Endothelial cell of umbilical vein (primary cell): ENCODE data around the gene SLC8A1. TPM values are rescaled to one million over a fixed set of nuclear protein-coding genes. Genes with fewer than 3 reads are reported as not detected.

ENCODE experiments used
- BruUV-seq: library from RNA; stranded (reverse); fragments of 400-500 nt; replicated peaks from 2 replicates; lab custom pipeline; 2021; lab: Mats Ljungman, UMichigan
- CTCF ChIA-PET: fragments of 300-600, 350-600 bp; sonication (Branson Sonifier 250); formaldehyde crosslinking; loops from one replicate; lab custom pipeline; 2021; ENCODE audit warnings: antibody characterized with exemption, inconsistent platforms; lab: Charles Lee
- POLR2A ChIA-PET: fragments of 300-600, 350-600 bp; sonication (Branson Sonifier 250); formaldehyde crosslinking; loops from one replicate; lab custom pipeline; 2021; ENCODE audit warnings: antibody characterized with exemption, inconsistent platforms; lab: Charles Lee
- DNase-seq: peaks from one replicate; pipeline ENCODE4 v3.0.0-alpha.2; 2011; ENCODE audit warnings: low read depth, low spot score
- FAIRE-seq: peaks from 2 replicates; lab custom pipeline; 2011; peaks lifted over from hg19 to GRCh38; lab: Jason Lieb, UNC
- H2AFZ ChIP-seq: 2 replicates; pipeline ENCODE4 v1.6.0; 2012; ENCODE audit warnings: low read depth, low read length, control low read depth, inconsistent platforms
- H3K27ac ChIP-seq: 2 replicates; pipeline ENCODE4 v1.5.1; 2011; ENCODE audit warnings: low read depth, mild to moderate bottlenecking, control low read depth, low read length, moderate library complexity; ENCODE audit not compliant: insufficient read depth
- H3K27me3 ChIP-seq, 2 experiments: 2 replicates each; pipeline versions ENCODE4 v1.6.0 to v1.6.1; 2011; ENCODE audit warnings: low read length in 2 of 2, mixed read lengths in 1 of 2; ENCODE audit not compliant: control insufficient read depth in 2 of 2, insufficient read depth in 2 of 2
- H3K36me3 ChIP-seq, 2 experiments: 2 replicates in 1 of 2; 3 replicates in 1 of 2; pipeline ENCODE4 v1.5.1; 2011; ENCODE audit warnings: low read length in 2 of 2, mild to moderate bottlenecking in 1 of 2, moderate library complexity in 1 of 2; ENCODE audit not compliant: control insufficient read depth in 2 of 2, insufficient read depth in 2 of 2; ENCODE audit errors: extremely low read depth in 1 of 2
- H3K4me1 ChIP-seq: 3 replicates; pipeline ENCODE4 v1.5.1; 2011; ENCODE audit warnings: mild to moderate bottlenecking, low read length; ENCODE audit not compliant: control insufficient read depth, insufficient read depth; ENCODE audit errors: extremely low read depth
- H3K4me2 ChIP-seq: 2 replicates; pipeline ENCODE4 v1.6.1; 2011; ENCODE audit warnings: low read length, control low read depth, mixed read lengths; ENCODE audit not compliant: insufficient read depth
- H3K4me3 ChIP-seq, 3 experiments: fragments of 200-600 bp in 1 of 3; sonication (generic), shearing (Covaris generic) in 1 of 3; replicated peaks in 1 of 3; 2 replicates each; pipeline ENCODE4 v1.5.1; 2011 to 2016; ENCODE audit warnings: control low read depth in 3 of 3, low read length in 3 of 3, mild to moderate bottlenecking in 2 of 3, inconsistent platforms in 1 of 3, low read depth in 1 of 3, moderate library complexity in 1 of 3; ENCODE audit not compliant: insufficient read depth in 1 of 3
- H3K79me2 ChIP-seq: 2 replicates; pipeline ENCODE4 v1.6.0; 2012; ENCODE audit warnings: low read length, inconsistent platforms; ENCODE audit not compliant: control insufficient read depth, insufficient read depth
- H3K9ac ChIP-seq: replicated peaks from 2 replicates; pipeline ENCODE3; 2011; ENCODE audit warnings: low read length, control low read depth; ENCODE audit not compliant: insufficient read depth; ENCODE audit errors: extremely low read depth
- H3K9me1 ChIP-seq: replicated peaks from 3 replicates; pipeline ENCODE4 v1.6.0; 2011; ENCODE audit warnings: mild to moderate bottlenecking, low read length; ENCODE audit not compliant: control insufficient read depth, insufficient read depth; ENCODE audit errors: extremely low read depth
- H3K9me3 ChIP-seq: replicated peaks from 2 replicates; pipeline ENCODE4 v1.5.1; 2012; ENCODE audit warnings: low read length, inconsistent platforms; ENCODE audit not compliant: control insufficient read depth, insufficient read depth
- H4K20me1 ChIP-seq: replicated peaks from 2 replicates; pipeline ENCODE3; 2011; ENCODE audit warnings: mild to moderate bottlenecking, low read length; ENCODE audit not compliant: control insufficient read depth, insufficient read depth; ENCODE audit errors: extremely low read depth
- CTCF ChIP-seq, 2 donors: IDR thresholded peaks; 1 replicate in 1 of 2; 2 replicates in 1 of 2; pipeline ENCODE4 v1.5.1; 2011; ENCODE audit warnings: low read length in 2 of 2, mild to moderate bottlenecking in 2 of 2, moderate library complexity in 2 of 2, control low read depth in 1 of 2, inconsistent platforms in 1 of 2, low read depth in 1 of 2; ENCODE audit not compliant: insufficient read depth in 1 of 2; ENCODE audit errors: extremely low read depth in 1 of 2
- EZH2 ChIP-seq: IDR thresholded peaks from 2 replicates; pipeline ENCODE4 v1.6.1; 2012; ENCODE audit warnings: borderline replicate concordance, low read depth, mild to moderate bottlenecking, moderate library complexity, low read length, inconsistent platforms; ENCODE audit not compliant: severe bottlenecking
- FOS ChIP-seq: IDR thresholded peaks from 2 replicates; pipeline ENCODE4 v1.6.1; 2011; ENCODE audit warnings: mild to moderate bottlenecking, low read length, moderate library complexity, borderline replicate concordance; ENCODE audit not compliant: insufficient read depth
- GATA2 ChIP-seq: IDR thresholded peaks from 2 replicates; pipeline ENCODE4 v1.7.0; 2011; ENCODE audit warnings: low read depth, mild to moderate bottlenecking, moderate library complexity, mixed read lengths, low read length; ENCODE audit not compliant: insufficient read length, insufficient read depth
- JUN ChIP-seq: IDR thresholded peaks from 2 replicates; pipeline ENCODE4 v1.6.1; 2011; ENCODE audit warnings: borderline replicate concordance, low read depth; ENCODE audit not compliant: insufficient read length, insufficient read depth
- MAX ChIP-seq: IDR thresholded peaks from 2 replicates; pipeline ENCODE4 v1.6.1; 2011; ENCODE audit not compliant: insufficient read depth, insufficient read length
- MYC ChIP-seq: IDR thresholded peaks from one replicate; pipeline ENCODE4 v1.6.1; 2011; ENCODE audit warnings: mild to moderate bottlenecking, low read depth, low read length
- POLR2A ChIP-seq: IDR thresholded peaks from 2 replicates; pipeline ENCODE4 v1.6.1; 2012; ENCODE audit warnings: low read depth, mild to moderate bottlenecking, control low read depth, low read length
- POLR2AphosphoS5 ChIP-seq: IDR thresholded peaks from 2 replicates; pipeline ENCODE4 v1.6.1; 2012; ENCODE audit warnings: low read depth, mild to moderate bottlenecking, control low read depth, low read length, moderate library complexity; ENCODE audit not compliant: insufficient read depth
- dilution Hi-C: fragments of 300-500 bp; cut with MboI; formaldehyde crosslinking; loops from one replicate; pipeline ENCODE4 v1.15.0; 2019; ENCODE audit warnings: low sequenced_read_pairs; ENCODE audit not compliant: extremely low pct_ligation_motif_present
- intact Hi-C: fragments of 100-400 bp; cut with micrococcal nuclease; formaldehyde crosslinking; loops from one replicate; pipeline ENCODE4 v1.10.0; 2022
- polyA plus RNA-seq, 4 experiments: library from polyadenylated mRNA; depleted of rRNA in 3 of 4; stranded (reverse) in 3 of 4; unstranded in 1 of 4; fragments of >200 nt; gene quantifications; 2 replicates each; pipeline versions ENCODE4 v1.2.1 to v1.2.3, GENCODE V29; 2011 to 2012; ENCODE audit warnings: missing spikeins in 1 of 4
- total RNA-seq: library from RNA; stranded (reverse); gene quantifications from 2 replicates; pipeline ENCODE4 v1.2.3, GENCODE V29; 2021

SLC8A1 gene
- total and polyA plus RNA-seq, 2 donors (not counting 3 experiments of a cell fraction or from before 2014, with no cell fraction given) = 0.19 to 1.8 TPM

- no peaks in the 10 kb centered on the region for H3K36me3 ChIP-seq
- no peak overlapping the region for H3K4me2 ChIP-seq
- H3K4me3 ChIP-seq = no peak overlapping the region
- FAIRE-seq (no peak), DNase-seq (no peak)
- H3K9me1 ChIP-seq = no peaks in the 10 kb centered on the region
- ChIA-PET CTCF (interaction anchor here (1.1 to 1.3 kb wide), 2 partner anchors 13 to 174 kb away, joined by 3 to 5 read pairs; no protein-coding TSS in a partner anchor), POLR2A (no interaction called here)
- no peaks in the 10 kb centered on the region for H3K79me2 ChIP-seq
- no peaks in the 10 kb centered on the region for H3K4me1 ChIP-seq
- no peaks in the 10 kb centered on the region for H4K20me1 ChIP-seq
- TF ChIP-seq MAX = no peak
- TF ChIP-seq POLR2AphosphoS5 = no peak
- no peak for TF ChIP-seq EZH2
- H3K27me3 ChIP-seq = no peaks in the 10 kb centered on the region
- no peak overlapping the region for H3K27ac ChIP-seq
- no peaks in the 10 kb centered on the region for H3K9me3 ChIP-seq
- intact Hi-C loops (no loop called here), dilution Hi-C loops (no loop called here)
- no peak overlapping the region for H2AFZ ChIP-seq
- H3K9ac ChIP-seq = no peak overlapping the region
- no TSS peak for BruUV-seq
These were observed 364.0 kb downstream of the SLC8A1 start for GRCh38 chr2:40087927-40088326.

GRCh38 chr2:40087434-40087833 lies 364.5 kb downstream of the SLC8A1 start:
- no peak for FAIRE-seq
- Histone ChIP-seq H3K79me2 (no peaks in the 10 kb centered on the region), H3K4me2 (no peak overlapping the region), H3K36me3 (no peaks in the 10 kb centered on the region), H3K27me3 (no peaks in the 10 kb centered on the region), H3K9me1 (no peaks in the 10 kb centered on the region), H2AFZ (no peak overlapping the region), H3K4me3 (no peak overlapping the region), H4K20me1 (no peaks in the 10 kb centered on the region), H3K4me1 (no peaks in the 10 kb centered on the region), H3K27ac (no peak overlapping the region), H3K9me3 (no peaks in the 10 kb centered on the region), H3K9ac (no peak overlapping the region)
- BruUV-seq = no TSS peak
- TF ChIP-seq JUN (no peak), POLR2A (no peak), MYC (no peak), GATA2 (no peak), MAX (no peak), EZH2 (no peak), CTCF (IDR thresholded peaks at IDR 0.05; ENCODE audit: extremely low read depth in 1 of 2, insufficient read depth in 1 of 2, low read depth in 1 of 2, low read length in 2 of 2) (no peak), POLR2AphosphoS5 (no peak), FOS (no peak)
- ChIA-PET POLR2A (no interaction called here), CTCF (interaction anchor here (1.1 to 1.3 kb wide), 2 partner anchors 14 to 174 kb away, joined by 3 to 5 read pairs; no protein-coding TSS in a partner anchor)
- DNase-seq = no peak
- dilution Hi-C loops = no loop called here
- intact Hi-C loops = no loop called here
